ENCODE measurements around the gene MGLL.

DNA sequence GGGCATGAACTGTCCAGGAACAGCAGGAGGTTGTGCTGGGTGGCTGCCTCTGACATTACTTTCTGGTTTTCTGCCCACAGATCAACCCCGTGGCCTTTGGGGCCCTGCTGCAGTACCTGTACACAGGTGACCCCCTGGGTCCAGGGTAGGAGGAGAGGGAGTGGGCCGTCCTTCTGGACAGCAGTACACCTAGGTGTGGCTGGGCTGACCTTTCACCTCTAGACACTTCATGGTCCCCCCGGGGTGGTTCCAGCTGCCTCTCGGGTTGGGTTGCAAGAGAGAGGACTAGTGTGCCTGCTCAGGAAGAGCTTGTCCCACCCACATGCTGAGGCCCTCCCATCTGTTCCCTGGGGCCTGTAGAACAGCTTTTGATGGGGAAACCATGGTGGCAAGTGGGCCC lies 145.9 kb downstream of the MGLL start:
- TF ChIP-seq, protein P1, sequence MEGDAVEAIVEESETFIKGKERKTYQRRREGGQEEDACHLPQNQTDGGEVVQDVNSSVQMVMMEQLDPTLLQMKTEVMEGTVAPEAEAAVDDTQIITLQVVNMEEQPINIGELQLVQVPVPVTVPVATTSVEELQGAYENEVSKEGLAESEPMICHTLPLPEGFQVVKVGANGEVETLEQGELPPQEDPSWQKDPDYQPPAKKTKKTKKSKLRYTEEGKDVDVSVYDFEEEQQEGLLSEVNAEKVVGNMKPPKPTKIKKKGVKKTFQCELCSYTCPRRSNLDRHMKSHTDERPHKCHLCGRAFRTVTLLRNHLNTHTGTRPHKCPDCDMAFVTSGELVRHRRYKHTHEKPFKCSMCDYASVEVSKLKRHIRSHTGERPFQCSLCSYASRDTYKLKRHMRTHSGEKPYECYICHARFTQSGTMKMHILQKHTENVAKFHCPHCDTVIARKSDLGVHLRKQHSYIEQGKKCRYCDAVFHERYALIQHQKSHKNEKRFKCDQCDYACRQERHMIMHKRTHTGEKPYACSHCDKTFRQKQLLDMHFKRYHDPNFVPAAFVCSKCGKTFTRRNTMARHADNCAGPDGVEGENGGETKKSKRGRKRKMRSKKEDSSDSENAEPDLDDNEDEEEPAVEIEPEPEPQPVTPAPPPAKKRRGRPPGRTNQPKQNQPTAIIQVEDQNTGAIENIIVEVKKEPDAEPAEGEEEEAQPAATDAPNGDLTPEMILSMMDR (IDR thresholded peaks at IDR 0.05), result no peak
- TF ChIP-seq ELF4 (CRISPR knock-in tag; IDR thresholded peaks at IDR 0.05; ENCODE audit: low read depth) (no peak), CREB1 (CRISPR knock-in tag; IDR thresholded peaks at IDR 0.05) (no peak), CBFB (CRISPR knock-in tag; IDR thresholded peaks at IDR 0.05; ENCODE audit: low read depth) (no peak)
- TF ChIP-seq, protein P2, sequence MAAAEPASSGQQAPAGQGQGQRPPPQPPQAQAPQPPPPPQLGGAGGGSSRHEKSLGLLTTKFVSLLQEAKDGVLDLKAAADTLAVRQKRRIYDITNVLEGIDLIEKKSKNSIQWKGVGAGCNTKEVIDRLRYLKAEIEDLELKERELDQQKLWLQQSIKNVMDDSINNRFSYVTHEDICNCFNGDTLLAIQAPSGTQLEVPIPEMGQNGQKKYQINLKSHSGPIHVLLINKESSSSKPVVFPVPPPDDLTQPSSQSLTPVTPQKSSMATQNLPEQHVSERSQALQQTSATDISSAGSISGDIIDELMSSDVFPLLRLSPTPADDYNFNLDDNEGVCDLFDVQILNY (CRISPR knock-in tag; IDR thresholded peaks at IDR 0.05), result no peak
- TF ChIP-seq, protein P3, sequence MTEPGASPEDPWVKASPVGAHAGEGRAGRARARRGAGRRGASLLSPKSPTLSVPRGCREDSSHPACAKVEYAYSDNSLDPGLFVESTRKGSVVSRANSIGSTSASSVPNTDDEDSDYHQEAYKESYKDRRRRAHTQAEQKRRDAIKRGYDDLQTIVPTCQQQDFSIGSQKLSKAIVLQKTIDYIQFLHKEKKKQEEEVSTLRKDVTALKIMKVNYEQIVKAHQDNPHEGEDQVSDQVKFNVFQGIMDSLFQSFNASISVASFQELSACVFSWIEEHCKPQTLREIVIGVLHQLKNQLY (CRISPR knock-in tag; IDR thresholded peaks at IDR 0.05), result no peak
- TF ChIP-seq, protein P4, sequence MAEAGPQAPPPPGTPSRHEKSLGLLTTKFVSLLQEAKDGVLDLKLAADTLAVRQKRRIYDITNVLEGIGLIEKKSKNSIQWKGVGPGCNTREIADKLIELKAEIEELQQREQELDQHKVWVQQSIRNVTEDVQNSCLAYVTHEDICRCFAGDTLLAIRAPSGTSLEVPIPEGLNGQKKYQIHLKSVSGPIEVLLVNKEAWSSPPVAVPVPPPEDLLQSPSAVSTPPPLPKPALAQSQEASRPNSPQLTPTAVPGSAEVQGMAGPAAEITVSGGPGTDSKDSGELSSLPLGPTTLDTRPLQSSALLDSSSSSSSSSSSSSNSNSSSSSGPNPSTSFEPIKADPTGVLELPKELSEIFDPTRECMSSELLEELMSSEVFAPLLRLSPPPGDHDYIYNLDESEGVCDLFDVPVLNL (CRISPR knock-in tag; IDR thresholded peaks at IDR 0.05; ENCODE audit: borderline replicate concordance, low read depth), result no peak
